ENCODE measurements around the gene GALNT2. TPM values are rescaled to one million over a fixed set of nuclear protein-coding genes. Genes with fewer than 3 reads are reported as not detected.
A peak's percentile ranks its signal among the peaks of the same experiment; 100 is the strongest.

The GALNT2 gene
- total and polyA plus RNA-seq, 7 donors: 8.4 to 43.8 (median 37.1) TPM

DNA sequence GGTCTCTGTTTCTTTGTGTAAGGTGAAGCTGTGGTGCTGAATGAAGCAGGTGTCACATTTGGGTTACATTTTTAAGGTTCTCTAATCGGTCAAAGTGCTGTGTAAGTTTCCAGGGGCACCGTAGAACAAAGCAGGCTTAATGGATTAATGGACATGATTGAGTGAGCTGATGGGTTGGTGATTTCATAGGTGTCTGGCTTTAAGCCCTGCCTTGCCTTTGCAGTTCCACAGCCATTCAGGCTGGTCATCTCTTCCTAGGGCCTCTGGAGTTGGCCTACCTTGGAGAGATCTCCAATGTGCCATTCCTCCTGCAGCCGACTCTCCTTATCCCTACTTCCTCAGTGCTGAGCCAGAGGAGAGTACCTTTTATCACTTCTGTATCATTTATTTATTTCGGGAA lies 15.2 kb downstream of the GALNT2 start:
- intact Hi-C loops (cut with DNase I): no loop called here
- no peaks in the 10 kb centered on the region for H3K36me3 ChIP-seq
- peaks cover 0 to 66% (median 40%) of the 10 kb centered on the region in 4 donors for H3K4me1 ChIP-seq
- DNase-seq: no peak
- TF ChIP-seq EP300 (IDR thresholded peaks at IDR 0.05): no peak
- no peak for TF ChIP-seq CTCF (IDR thresholded peaks at IDR 0.05)
- TF ChIP-seq POLR2A (IDR thresholded peaks at IDR 0.05): no peak
- no peak for TF ChIP-seq POLR2AphosphoS5 (IDR thresholded peaks at IDR 0.05)
- 96 to 97% methylated on average over 4 of the region's 4 CpGs for WGBS, 2 donors
- H3K27me3 ChIP-seq: no peaks in the 10 kb centered on the region
- peaks cover 0 to 3% (median 0%) of the 10 kb centered on the region in 4 donors for H3K9me3 ChIP-seq
- no peak overlapping the region for H3K27ac ChIP-seq
- H3K4me3 ChIP-seq: no peak overlapping the region

DNA sequence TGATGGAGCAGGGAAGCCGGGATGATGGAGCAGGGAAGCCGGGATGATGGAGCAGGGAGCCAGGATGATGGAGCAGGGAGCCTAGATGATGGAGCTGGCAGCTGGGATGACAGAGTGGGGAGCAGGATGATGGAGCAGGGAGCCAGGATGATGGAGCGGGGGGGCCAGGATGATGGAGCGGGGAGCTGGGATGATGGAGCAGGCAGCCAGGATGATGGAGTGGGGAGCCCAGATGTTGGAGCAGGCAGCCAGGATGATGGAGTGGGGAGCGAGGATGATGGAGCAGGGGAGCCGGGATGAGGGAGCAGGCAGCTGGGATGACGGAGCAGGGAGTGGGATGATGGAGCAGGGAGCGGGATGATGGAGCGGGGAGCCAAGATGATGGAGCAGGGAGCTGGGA lies 16.0 kb downstream of the GALNT2 start:
- intact Hi-C loops (cut with DNase I): no loop called here
- Histone ChIP-seq H3K27ac (peak overlapping the region in 1 of 4 donors; percentile 81), H3K9me3 (peaks cover 0 to 3% (median 0%) of the 10 kb centered on the region in 4 donors), H3K4me3 (no peak overlapping the region), H3K27me3 (no peaks in the 10 kb centered on the region), H3K4me1 (peaks cover 0 to 72% (median 49%) of the 10 kb centered on the region in 4 donors), H3K36me3 (no peaks in the 10 kb centered on the region)
- TF ChIP-seq CTCF (IDR thresholded peaks at IDR 0.05): no peak
- no peak for TF ChIP-seq EP300 (IDR thresholded peaks at IDR 0.05)
- no peak for TF ChIP-seq POLR2A (IDR thresholded peaks at IDR 0.05)
- TF ChIP-seq POLR2AphosphoS5 (IDR thresholded peaks at IDR 0.05): no peak
- WGBS, 2 donors: 98% methylated on average over 9 of the region's 9 CpGs
- no peak for DNase-seq

DNA sequence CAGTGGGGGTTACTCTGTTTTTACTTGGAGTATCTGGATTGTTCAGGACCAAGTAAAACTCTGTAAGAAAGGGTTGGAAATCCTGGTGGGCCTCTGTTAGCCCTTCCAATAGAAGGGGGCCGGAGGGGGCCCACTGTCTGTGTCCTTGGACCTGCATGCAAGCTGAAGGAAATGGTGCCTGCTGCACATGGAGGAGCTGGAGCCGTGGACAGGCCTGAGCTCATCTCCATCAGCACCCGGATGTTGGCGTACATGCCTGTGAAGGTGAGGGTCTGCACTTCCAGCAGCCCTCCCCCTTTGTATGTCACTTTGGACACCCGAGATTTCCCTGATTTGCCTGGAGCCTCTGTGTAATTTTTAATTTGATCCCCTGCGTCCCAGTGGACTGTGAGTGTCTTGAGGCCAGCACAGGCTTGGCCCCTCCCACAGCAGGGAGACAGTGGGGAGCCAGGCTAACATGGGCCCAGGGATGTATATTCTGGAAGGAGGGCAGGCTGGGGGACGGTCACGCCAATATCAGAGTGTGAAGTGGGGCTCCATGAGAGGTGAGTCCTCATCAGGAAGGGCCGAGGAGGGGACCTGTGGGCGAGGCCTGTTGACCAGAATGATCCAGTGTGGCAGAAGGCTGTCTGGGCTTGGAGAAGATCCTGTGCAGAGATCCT lies 16.8 kb downstream of the GALNT2 start:
- no peak for DNase-seq
- peaks cover 0 to 76% (median 51%) of the 10 kb centered on the region in 4 donors for H3K4me1 ChIP-seq

GRCh38 chr1:230084408-230085177 lies 17.6 kb downstream of the GALNT2 start:
- WGBS, 2 donors: 63 to 78% methylated on average over 9 of the region's 9 CpGs
- Histone ChIP-seq H3K9me3 (peaks cover 0 to 3% (median 0%) of the 10 kb centered on the region in 4 donors), H3K27me3 (no peaks in the 10 kb centered on the region), H3K4me1 (peaks cover 0 to 69% (median 47%) of the 10 kb centered on the region in 4 donors), H3K36me3 (peaks cover 0 to 3% (median 0%) of the 10 kb centered on the region in 4 donors), H3K27ac (peak overlapping the region; percentile 54 to 81 (median 71)), H3K4me3 (no peak overlapping the region)
- DNase-seq: no peak
- intact Hi-C loops (cut with DNase I): no loop called here
- no peak for TF ChIP-seq CTCF (IDR thresholded peaks at IDR 0.05)
- peak in 2 of 4 donors; percentile 20 to 61 for TF ChIP-seq POLR2AphosphoS5 (IDR thresholded peaks at IDR 0.05)
- TF ChIP-seq POLR2A (IDR thresholded peaks at IDR 0.05): no peak
- TF ChIP-seq EP300 (IDR thresholded peaks at IDR 0.05): no peak

More for the DNA sequence above, 16.8 kb downstream of the GALNT2 start:
- WGBS, 2 donors: 91 to 93% methylated on average over 10 of the region's 10 CpGs
- TF ChIP-seq EP300 (IDR thresholded peaks at IDR 0.05): no peak
- TF ChIP-seq POLR2AphosphoS5 (IDR thresholded peaks at IDR 0.05): no peak
- no peak for TF ChIP-seq CTCF (IDR thresholded peaks at IDR 0.05)
- no peak for TF ChIP-seq POLR2A (IDR thresholded peaks at IDR 0.05)
- intact Hi-C loops (cut with DNase I): no loop called here
- no peaks in the 10 kb centered on the region for H3K36me3 ChIP-seq
- peak overlapping the region; percentile 54 to 81 (median 71) for H3K27ac ChIP-seq
- H3K4me3 ChIP-seq: no peak overlapping the region
- peaks cover 0 to 3% (median 0%) of the 10 kb centered on the region in 4 donors for H3K9me3 ChIP-seq
- H3K27me3 ChIP-seq: no peaks in the 10 kb centered on the region
